Measurements from ENCODE around the gene MCU.
"Not testable (repeated sequence)": the region's sequence is repeated elsewhere in the genome, so short reads cannot be mapped to it uniquely, and the experiment has no call there.

The MCU gene

DNA sequence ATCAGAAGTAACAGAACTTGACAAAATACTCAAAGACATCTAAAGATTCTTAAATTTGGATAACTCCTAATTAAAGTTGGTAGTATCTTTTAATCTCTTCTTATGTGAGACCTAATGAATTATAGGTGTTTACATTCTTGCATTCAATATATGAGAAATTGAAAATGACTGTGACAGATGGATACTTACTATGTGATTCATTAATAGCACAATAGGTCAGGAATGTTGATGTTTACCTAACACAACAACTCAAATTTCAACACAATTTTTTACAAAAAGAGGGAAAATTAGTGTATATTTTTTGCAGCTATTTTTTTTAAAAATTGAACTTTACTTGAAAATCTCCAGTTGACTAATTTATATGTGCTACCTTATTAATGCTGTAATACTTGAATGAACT is 31.7 kb upstream of the MCU start:
- H3K36me3 ChIP-seq (ENCODE audit: control insufficient read depth, insufficient read depth, low read length): no peaks in the 10 kb centered on the region

DNA sequence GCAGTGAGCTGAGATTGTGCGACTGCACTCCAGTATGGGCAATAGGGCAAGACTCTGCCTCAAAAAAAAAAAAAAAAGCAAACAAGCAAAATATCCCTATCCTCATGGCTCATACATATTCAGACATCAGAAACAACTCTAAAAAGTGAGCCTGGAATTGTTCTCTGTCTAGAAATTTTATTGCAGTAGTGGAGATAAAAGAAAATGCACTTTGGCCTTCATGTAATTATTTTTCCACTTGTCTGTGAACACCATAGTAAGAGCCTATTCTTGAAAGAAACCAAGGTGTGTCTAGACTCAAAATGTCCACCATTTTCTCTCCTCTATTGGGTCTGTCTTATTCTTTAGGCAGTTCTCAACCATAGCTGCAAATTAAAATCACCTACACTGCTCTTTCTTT is 30.5 kb upstream of the MCU start:
- Histone ChIP-seq H3K9me3 (ENCODE audit: control insufficient read depth, insufficient read depth, low read depth, low read length) (no peaks in the 10 kb centered on the region), H3K36me3 (ENCODE audit: control insufficient read depth, insufficient read depth, low read length) (no peaks in the 10 kb centered on the region), H3K27me3 (ENCODE audit: control insufficient read depth, insufficient read depth, low read length) (no peaks in the 10 kb centered on the region), H3K9ac (ENCODE audit: low read length) (no peak overlapping the region), H3K4me1 (ENCODE audit: control insufficient read depth, insufficient read depth, low read length) (peaks cover 6% of the 10 kb centered on the region; the same call in 1 of the 2 replicates), H3K27ac (ENCODE audit: low read depth, low read length) (no peak overlapping the region), H3K4me3 (ENCODE audit: low read depth, low read length) (no peak overlapping the region)

More for the DNA sequence above, 31.7 kb upstream of the MCU start:
- H3K4me3 ChIP-seq (ENCODE audit: low read depth, low read length): no peak overlapping the region
- H3K9ac ChIP-seq (ENCODE audit: low read length): no peak overlapping the region
- no peaks in the 10 kb centered on the region for H3K9me3 ChIP-seq (ENCODE audit: control insufficient read depth, insufficient read depth, low read depth, low read length)
- no peaks in the 10 kb centered on the region for H3K27me3 ChIP-seq (ENCODE audit: control insufficient read depth, insufficient read depth, low read length)
- no peak overlapping the region for H3K27ac ChIP-seq (ENCODE audit: low read depth, low read length)
- H3K4me1 ChIP-seq (ENCODE audit: control insufficient read depth, insufficient read depth, low read length): peaks cover 6% of the 10 kb centered on the region; the same call in 1 of the 2 replicates

DNA sequence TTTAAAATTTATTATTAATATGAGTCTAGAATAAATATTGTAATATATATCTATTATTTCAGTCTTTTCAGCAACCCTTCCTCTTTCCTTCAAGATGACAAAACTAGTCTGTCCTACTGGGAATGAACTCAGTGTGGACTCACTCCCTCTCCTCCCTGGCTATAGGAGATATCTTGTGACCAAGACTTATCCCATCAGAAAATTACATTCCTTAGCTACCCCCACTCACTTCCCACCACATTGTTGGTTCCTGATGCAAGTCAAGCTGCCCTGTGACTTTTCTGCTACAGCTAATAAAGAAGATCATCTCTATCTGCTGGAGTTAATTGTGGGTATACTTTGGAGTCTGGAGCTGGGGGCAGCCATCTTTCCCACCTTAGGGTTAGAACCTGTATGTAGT is 28.0 kb upstream of the MCU start:
- H3K4me3 ChIP-seq (ENCODE audit: low read depth, low read length): no peak overlapping the region
- no peaks in the 10 kb centered on the region for H3K27me3 ChIP-seq (ENCODE audit: control insufficient read depth, insufficient read depth, low read length)
- H3K4me1 ChIP-seq (ENCODE audit: control insufficient read depth, insufficient read depth, low read length): peaks cover 3% of the 10 kb centered on the region; the same call in 1 of the 2 replicates
- H3K9ac ChIP-seq (ENCODE audit: low read length): no peak overlapping the region
- H3K9me3 ChIP-seq (ENCODE audit: control insufficient read depth, insufficient read depth, low read depth, low read length): no peaks in the 10 kb centered on the region
- H3K27ac ChIP-seq (ENCODE audit: low read depth, low read length): no peak overlapping the region
- H3K36me3 ChIP-seq (ENCODE audit: control insufficient read depth, insufficient read depth, low read length): no peaks in the 10 kb centered on the region

DNA sequence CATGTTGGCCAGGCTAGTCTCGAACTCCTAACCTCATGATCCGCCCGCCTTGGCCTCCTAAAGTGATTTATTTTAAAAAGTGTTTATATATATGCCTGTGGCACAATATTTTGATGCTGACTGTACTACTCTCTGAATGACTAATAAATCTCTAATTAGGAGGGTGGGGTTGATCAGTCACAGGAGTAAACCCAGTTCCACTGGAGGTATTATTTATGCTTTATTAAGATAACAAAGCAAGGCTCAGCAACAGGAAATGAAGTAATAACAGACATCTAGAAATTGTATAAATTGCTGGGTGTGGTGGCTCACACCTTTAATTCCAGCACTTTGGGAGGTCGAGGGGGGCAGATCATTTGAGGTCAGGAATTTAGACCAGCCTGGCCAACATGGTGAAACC is 26.0 kb upstream of the MCU start:
- Histone ChIP-seq H3K4me1 (ENCODE audit: control insufficient read depth, insufficient read depth, low read length) (no peaks in the 10 kb centered on the region), H3K4me3 (ENCODE audit: low read depth, low read length) (no peak overlapping the region), H3K27ac (ENCODE audit: low read depth, low read length) (no peak overlapping the region), H3K36me3 (ENCODE audit: control insufficient read depth, insufficient read depth, low read length) (no peaks in the 10 kb centered on the region), H3K27me3 (ENCODE audit: control insufficient read depth, insufficient read depth, low read length) (no peaks in the 10 kb centered on the region), H3K9me3 (ENCODE audit: control insufficient read depth, insufficient read depth, low read depth, low read length) (no peaks in the 10 kb centered on the region), H3K9ac (ENCODE audit: low read length) (no peak overlapping the region)

DNA sequence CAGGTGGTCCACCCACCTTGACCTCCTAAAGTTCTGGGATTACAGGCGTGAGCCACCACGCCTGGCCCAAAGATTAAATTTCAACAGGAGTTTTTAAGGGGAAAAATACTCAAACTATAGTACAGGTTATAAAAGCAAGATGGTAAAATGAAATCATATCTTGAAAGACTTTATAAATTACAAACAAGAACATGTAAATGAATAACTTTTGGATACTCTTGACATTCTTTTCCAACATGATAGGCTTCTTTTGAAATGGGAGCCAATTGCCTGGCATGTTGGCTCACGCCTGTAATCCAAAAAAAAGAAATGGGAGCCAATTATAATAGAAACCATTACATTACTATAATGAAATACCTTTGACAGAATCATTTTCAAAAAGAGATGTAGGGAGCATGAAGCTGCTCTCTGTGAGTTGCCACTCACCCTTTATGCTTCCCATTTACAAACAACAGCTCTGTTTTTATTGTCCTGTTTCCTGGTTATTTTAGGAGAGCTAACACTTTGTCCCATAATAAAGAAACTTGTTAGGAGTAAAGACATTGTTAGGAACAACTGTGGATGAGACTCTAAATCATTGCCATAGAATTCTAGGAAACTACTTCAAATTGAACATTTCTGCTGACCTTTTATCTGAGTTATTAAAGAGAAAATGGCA is 24.6 kb upstream of the MCU start:
- Histone ChIP-seq H3K27me3 (ENCODE audit: control insufficient read depth, insufficient read depth, low read length) (no peaks in the 10 kb centered on the region), H3K27ac (ENCODE audit: low read depth, low read length) (no peak overlapping the region), H3K4me3 (ENCODE audit: low read depth, low read length) (no peak overlapping the region), H3K9me3 (ENCODE audit: control insufficient read depth, insufficient read depth, low read depth, low read length) (no peaks in the 10 kb centered on the region), H3K4me1 (ENCODE audit: control insufficient read depth, insufficient read depth, low read length) (no peaks in the 10 kb centered on the region), H3K36me3 (ENCODE audit: control insufficient read depth, insufficient read depth, low read length) (no peaks in the 10 kb centered on the region), H3K9ac (ENCODE audit: low read length) (no peak overlapping the region)

DNA sequence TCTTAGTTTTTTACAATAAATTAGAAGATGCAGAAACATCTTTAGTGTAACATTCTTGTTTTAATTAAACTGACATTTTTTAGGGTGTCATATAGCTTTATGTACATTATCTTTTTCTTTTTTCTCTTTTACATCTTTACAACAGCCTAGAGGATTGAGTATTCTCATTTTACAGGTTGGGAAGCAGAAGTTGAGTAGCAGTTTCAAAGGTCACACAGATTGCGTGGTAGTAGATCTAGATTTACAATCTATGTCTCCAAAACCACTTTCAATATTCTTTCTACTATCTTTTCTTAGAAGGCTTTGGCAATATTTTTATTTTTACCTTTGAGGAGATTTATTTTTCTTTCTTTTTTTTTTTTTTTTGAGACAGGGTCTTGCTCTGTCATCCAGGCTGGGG is 18.7 kb upstream of the MCU start:
- H3K4me3 ChIP-seq (ENCODE audit: low read depth, low read length): no peak overlapping the region
- H3K9me3 ChIP-seq (ENCODE audit: control insufficient read depth, insufficient read depth, low read depth, low read length): no peaks in the 10 kb centered on the region
- H3K36me3 ChIP-seq (ENCODE audit: control insufficient read depth, insufficient read depth, low read length): no peaks in the 10 kb centered on the region
- no peak overlapping the region for H3K27ac ChIP-seq (ENCODE audit: low read depth, low read length)
- no peaks in the 10 kb centered on the region for H3K4me1 ChIP-seq (ENCODE audit: control insufficient read depth, insufficient read depth, low read length)
- no peak overlapping the region for H3K9ac ChIP-seq (ENCODE audit: low read length)
- no peaks in the 10 kb centered on the region for H3K27me3 ChIP-seq (ENCODE audit: control insufficient read depth, insufficient read depth, low read length)

DNA sequence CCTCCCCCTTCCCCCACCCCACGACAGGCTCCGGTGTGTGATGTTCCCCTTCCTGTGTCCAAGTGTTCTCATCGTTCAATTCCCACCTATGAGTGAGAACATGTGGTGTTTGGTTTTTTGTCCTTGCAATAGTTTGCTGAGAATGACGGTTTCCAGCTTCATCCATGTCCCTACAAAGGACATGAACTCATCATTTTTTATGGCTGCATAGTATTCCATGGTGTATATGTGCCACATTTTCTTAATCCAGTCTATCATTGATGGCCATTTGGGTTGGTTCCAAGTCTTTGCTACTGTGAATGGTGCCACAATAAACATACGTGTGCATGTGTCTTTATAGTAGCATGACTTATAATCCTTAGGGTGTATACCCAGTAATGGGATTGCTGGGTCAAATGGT is 17.8 kb upstream of the MCU start:
- not testable (repeated sequence) for H3K4me1 ChIP-seq (ENCODE audit: control insufficient read depth, insufficient read depth, low read length); H3K9me3 ChIP-seq (ENCODE audit: control insufficient read depth, insufficient read depth, low read depth, low read length); H3K4me3 ChIP-seq (ENCODE audit: low read depth, low read length); H3K9ac ChIP-seq (ENCODE audit: low read length); H3K27me3 ChIP-seq (ENCODE audit: control insufficient read depth, insufficient read depth, low read length); H3K27ac ChIP-seq (ENCODE audit: low read depth, low read length); H3K36me3 ChIP-seq (ENCODE audit: control insufficient read depth, insufficient read depth, low read length)

DNA sequence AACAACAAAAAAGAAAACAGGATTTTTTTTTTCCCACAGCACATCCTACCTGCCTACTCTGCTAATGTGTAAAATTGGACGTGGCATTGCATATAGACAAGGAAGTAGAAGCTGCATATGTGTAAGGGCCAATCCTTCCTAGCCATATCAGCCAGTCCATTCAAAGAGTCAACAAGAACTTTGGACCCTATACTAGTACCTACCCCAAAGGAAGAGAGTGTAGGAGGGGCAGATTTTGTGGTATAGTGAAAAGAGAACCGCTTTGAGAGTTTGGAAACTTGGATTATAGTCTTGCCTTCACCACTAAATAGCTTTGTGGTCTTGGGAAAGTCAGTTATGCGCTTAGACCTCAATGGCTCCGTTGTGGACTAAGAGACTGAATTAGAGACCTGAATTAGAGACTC is 12.1 kb upstream of the MCU start:
- no peaks in the 10 kb centered on the region for H3K4me1 ChIP-seq (ENCODE audit: control insufficient read depth, insufficient read depth, low read length)
- no peak overlapping the region for H3K4me3 ChIP-seq (ENCODE audit: low read depth, low read length)
- H3K27ac ChIP-seq (ENCODE audit: low read depth, low read length): no peak overlapping the region
- no peaks in the 10 kb centered on the region for H3K27me3 ChIP-seq (ENCODE audit: control insufficient read depth, insufficient read depth, low read length)
- no peaks in the 10 kb centered on the region for H3K9me3 ChIP-seq (ENCODE audit: control insufficient read depth, insufficient read depth, low read depth, low read length)
- no peaks in the 10 kb centered on the region for H3K36me3 ChIP-seq (ENCODE audit: control insufficient read depth, insufficient read depth, low read length)
- H3K9ac ChIP-seq (ENCODE audit: low read length): no peak overlapping the region

DNA sequence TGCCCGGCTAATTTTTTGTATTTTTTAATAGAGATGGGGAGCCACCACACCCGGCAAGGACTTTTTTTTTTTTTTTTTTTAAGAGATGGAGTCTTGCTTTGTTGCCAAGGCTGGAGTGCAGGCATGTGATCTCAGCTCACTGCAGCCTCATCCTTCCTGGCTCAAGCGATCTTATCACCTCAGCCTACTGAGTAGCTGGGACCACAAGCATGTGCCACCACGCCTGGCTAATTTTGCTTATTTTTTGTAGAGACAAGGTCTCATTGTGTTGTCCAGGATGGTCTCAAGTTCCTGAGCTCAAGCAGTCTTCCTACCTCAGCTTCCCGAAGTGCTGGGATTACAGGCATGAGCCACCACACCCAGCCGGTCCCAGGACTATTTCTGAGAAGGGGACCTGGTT is 9.3 kb upstream of the MCU start:
- Histone ChIP-seq H3K27me3 (ENCODE audit: control insufficient read depth, insufficient read depth, low read length) (no peaks in the 10 kb centered on the region), H3K36me3 (ENCODE audit: control insufficient read depth, insufficient read depth, low read length) (no peaks in the 10 kb centered on the region), H3K4me1 (ENCODE audit: control insufficient read depth, insufficient read depth, low read length) (0 out of 2 replicates have a peak, but pooled peaks cover 4% of the 10 kb centered on the region), H3K9ac (ENCODE audit: low read length) (no peak overlapping the region), H3K4me3 (ENCODE audit: low read depth, low read length) (no peak overlapping the region), H3K27ac (ENCODE audit: low read depth, low read length) (no peak overlapping the region), H3K9me3 (ENCODE audit: control insufficient read depth, insufficient read depth, low read depth, low read length) (no peaks in the 10 kb centered on the region)

DNA sequence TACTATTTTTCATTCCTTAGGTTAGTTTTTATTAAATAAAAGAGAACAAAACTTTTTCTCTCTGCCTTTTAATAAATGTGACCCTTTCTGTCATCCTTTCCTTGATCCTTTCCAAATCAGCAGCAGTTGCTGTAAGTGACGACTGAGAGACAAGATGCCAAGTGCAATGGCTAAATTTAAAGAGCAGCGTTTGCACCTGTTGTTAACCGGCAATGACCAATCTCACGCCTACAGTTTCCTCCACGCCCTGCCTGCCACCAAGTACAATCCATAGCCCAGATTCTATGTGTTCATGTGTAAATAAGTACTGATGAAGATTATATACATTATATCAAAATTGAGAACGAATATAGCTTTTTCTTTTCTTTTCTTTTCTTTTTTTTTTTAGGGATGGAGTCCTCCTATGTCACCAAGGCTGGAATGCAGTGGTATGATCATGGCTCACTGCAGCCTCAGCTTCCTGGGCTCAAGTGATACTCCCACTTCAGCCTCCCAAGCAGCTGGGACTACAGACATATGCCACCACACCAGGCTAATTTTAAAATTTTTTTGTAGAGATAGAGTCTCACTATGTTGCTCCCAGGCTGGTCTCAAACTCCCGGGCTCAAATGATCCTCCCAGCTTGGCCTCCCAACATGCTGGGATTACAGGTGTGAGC is 6.5 kb upstream of the MCU start:
- no peak overlapping the region for H3K27ac ChIP-seq (ENCODE audit: low read depth, low read length)
- no peak overlapping the region for H3K4me3 ChIP-seq (ENCODE audit: low read depth, low read length)
- no peak overlapping the region for H3K9ac ChIP-seq (ENCODE audit: low read length)
- H3K27me3 ChIP-seq (ENCODE audit: control insufficient read depth, insufficient read depth, low read length): no peaks in the 10 kb centered on the region
- no peaks in the 10 kb centered on the region for H3K36me3 ChIP-seq (ENCODE audit: control insufficient read depth, insufficient read depth, low read length)
- H3K4me1 ChIP-seq (ENCODE audit: control insufficient read depth, insufficient read depth, low read length): 0 out of 2 replicates have a peak, but pooled peaks cover 4% of the 10 kb centered on the region
- no peaks in the 10 kb centered on the region for H3K9me3 ChIP-seq (ENCODE audit: control insufficient read depth, insufficient read depth, low read depth, low read length)

DNA sequence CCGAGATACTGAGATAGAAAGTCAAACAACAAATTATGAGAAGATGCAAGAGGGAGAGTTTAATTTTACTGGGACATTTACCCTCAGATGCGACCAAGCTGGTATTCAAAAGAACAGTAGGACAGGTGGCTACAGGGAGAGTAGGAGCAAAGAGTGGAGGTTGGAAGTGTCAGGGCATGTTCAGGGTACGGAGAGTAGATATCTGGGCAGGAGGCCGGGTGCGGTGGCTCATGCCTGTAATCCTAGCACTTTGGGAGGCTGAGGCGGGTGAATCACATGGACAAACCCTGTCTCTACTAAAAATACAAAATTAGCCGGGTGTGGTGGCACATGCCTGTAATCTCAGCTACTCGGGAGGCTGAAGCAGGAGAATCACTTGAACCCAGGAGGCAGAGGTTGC is 5.5 kb upstream of the MCU start:
- H3K4me3 ChIP-seq (ENCODE audit: low read depth, low read length); H3K36me3 ChIP-seq (ENCODE audit: control insufficient read depth, insufficient read depth, low read length); H3K4me1 ChIP-seq (ENCODE audit: control insufficient read depth, insufficient read depth, low read length); H3K9ac ChIP-seq (ENCODE audit: low read length); H3K27ac ChIP-seq (ENCODE audit: low read depth, low read length); H3K27me3 ChIP-seq (ENCODE audit: control insufficient read depth, insufficient read depth, low read length); H3K9me3 ChIP-seq (ENCODE audit: control insufficient read depth, insufficient read depth, low read depth, low read length): not testable (repeated sequence)

Data from HUES6 (cell line).